NOMO-1 treated with dmso at 0.1 percent for 144 hours (cell line): ENCODE measurements around the gene C17orf75.

Source experiments
- DNase-seq: peaks from one replicate; lab custom pipeline; 2025; ENCODE audit not compliant: unreplicated experiment; lab: John Stamatoyannopoulos, UW

Gene C17orf75

DNA sequence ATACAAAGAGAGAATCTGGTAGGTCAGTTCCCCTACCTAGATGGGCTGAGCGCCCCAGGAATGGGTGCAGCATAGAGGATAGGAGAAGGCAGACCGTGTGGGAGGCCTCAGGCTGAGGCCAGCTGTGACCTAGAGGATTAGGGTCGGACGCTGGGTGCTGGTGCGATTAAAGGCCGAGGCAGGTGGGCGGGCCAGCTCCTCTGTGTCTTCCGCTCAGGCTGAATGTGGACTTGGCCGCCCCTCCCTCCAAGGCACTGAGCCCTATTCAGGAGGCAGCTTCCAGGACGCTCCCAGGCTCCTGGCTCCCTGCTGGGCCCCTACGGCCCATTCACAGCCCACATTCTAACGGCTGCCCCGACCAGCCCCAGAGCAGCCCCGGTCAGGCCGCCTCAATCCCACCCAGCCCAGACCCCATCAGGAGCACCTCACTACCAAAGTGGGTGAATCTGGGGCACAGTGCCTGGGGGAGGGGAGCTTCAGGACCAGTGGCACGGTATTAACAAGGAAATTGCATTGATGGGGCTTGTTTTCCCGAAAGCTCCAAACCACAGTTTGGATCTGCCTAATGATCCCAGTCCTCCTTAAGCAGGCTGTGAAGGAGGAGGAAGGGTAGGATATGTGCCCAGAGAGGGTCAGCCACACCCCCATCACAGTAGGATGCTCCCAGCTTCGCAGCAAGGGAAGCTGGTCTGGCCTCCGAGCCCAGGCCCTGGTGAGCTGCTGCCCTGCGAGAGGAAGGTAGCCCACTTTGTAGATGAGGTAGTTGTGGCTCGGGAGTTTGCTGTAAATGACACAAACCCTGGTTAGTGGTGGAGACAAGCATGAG lies 61.9 kb downstream of the C17orf75 start:
- DNase-seq, result no peak

DNA sequence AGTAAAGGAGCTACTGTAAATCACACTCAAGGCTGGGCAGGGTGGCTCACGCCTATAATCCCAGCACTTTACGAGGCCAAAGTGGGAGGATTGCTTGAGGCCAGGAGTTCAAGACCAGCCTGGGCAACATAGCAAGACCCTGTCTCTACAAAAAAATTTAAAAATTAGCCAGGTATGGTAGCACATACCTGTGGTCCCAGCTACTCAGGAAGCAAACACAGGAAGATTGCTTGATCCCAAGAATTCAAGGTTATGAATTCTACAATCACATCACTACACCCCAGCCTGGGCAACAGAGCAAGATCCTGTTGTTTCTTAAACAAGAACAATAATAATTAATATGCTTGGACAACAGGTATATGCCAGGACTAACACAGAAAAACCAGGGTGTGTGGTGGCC lies 63.2 kb downstream of the C17orf75 start:
- DNase-seq, result no peak
